Measurements from ENCODE around the gene HMGN1.
A peak's percentile ranks its signal among the peaks of the same experiment; 100 is the strongest.
"Not testable (repeated sequence)": the region's sequence is repeated elsewhere in the genome, so short reads cannot be mapped to it uniquely, and the experiment has no call there.

The HMGN1 gene, protein sequence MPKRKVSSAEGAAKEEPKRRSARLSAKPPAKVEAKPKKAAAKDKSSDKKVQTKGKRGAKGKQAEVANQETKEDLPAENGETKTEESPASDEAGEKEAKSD

DNA sequence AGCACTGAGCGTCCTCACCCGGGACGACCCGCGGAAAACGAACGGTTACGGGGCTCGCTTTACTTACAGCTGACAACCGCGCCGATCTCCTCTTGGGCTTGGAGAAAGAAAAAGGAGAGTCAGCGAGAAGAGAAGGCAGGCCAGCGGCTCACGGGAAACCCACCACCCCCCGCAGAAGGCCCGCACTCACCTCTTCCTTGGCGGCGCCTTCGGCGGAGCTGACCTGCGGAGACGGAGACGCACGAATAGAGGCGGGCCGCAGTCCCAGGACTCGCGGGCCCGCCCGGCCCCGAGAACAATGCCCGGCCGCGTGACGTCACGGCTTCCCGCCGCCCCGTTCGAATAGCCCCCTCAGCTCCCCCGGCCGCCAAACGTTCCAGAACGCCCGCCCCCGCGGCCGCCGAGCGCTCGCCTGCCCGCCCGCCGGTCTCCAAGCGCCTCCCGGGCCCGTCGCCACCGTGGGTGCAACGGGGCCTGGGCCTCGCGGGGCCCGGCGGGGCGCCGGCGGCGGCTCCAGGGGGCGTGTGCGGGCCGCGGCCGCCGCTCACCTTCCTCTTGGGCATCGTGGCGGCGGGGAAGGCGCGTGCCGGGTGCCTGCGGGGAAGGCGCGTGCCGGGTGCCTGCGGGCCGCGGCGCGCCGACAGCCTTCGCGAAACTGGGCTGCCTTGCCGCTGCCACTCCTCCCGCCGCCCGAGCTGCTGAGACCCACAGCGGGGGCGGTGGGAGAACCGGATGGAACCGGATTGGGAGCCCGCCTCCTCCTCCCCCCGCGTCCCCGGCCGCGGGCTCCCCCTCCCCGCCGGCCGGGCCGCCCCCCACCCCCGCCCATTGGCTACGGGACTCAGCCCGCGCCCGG, at the start of gene HMGN1:
Gene HMGN1, minus strand, starts transcription at position 734 of the 856 bp plus-strand sequence. Its CDS starts 171 bp downstream, at position 563.
- Mint-ChIP-seq H3K9me3 (no peaks in the 10 kb centered on the region), H3K4me3 (peak within 1 kb of the TSS; percentile 94), H3K36me3 (ENCODE audit: low read depth) (peaks cover 39% of the 10 kb centered on the region), H3K27me3 (no peaks in the 10 kb centered on the region), H3K4me1 (ENCODE audit: low read depth) (peaks cover 46% of the 10 kb centered on the region), H3K27ac (peak within 1 kb of the TSS; percentile 100)

DNA sequence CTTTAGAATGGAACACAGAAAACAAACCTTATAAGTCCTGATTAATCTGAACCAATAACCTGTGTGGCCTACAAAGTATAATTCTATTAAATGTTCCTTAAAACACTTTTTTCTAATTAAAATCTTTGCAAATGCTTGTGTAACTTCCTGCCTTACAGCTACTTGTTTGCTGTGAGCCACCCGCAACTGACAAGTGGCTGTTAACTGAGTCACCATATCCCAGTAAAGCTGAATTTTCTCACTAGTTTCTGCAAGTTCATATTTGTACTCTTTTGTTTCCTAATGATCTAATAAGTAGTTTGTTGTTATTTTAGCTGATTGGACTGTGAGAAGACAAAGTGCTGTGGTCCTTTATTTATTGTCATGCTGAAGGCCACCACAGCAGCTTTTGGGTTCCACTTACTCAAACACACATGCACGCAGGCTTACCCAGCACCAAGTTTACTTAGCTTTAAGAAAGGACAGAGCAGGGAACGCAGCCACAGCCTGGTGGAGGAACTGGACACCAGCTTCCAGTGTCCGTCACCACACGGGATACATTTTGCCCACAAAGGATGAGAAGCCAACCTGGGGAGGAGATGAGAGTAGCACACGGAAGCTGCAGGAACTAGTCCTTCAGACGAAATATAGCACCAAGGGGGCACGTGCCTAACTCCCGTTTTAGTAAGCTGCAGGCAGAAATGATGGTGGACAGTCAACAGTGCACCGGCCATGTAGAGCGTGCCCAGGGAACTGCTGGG, 48.9 kb upstream of the HMGN1 start:
- Mint-ChIP-seq H3K9me3 (no peaks in the 10 kb centered on the region), H3K36me3 (ENCODE audit: low read depth) (peaks cover 35% of the 10 kb centered on the region), H3K4me1 (ENCODE audit: low read depth) (no peaks in the 10 kb centered on the region), H3K27ac (no peak overlapping the region), H3K4me3 (no peak overlapping the region), H3K27me3 (no peaks in the 10 kb centered on the region)

DNA sequence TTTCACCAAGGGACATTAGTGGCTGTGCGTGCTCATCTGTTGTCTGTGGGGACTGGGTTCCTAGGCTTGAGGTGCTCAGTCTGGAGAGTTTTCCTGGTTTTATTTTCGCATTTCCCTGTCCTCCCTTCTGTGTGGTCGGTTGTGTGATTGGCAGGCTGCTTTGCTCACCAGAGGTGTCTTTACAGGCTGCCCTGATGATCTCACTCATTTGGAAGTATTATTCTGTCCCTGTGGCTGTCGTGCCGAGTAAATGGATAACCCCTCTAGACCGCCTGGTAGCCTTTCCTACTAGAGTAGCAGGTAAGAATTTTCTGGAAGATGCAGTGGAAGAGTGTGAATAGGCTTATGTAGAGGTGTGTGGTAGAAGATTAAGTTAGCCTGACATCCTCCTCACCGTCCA, 44.1 kb upstream of the HMGN1 start:
- Mint-ChIP-seq H3K36me3 (ENCODE audit: low read depth) (peaks cover 44% of the 10 kb centered on the region), H3K27me3 (no peaks in the 10 kb centered on the region), H3K27ac (no peak overlapping the region), H3K9me3 (no peaks in the 10 kb centered on the region), H3K4me3 (no peak overlapping the region), H3K4me1 (ENCODE audit: low read depth) (peaks cover 15% of the 10 kb centered on the region)

GRCh38 chr21:39390212-39390765, 41.4 kb upstream of the HMGN1 start:
- Mint-ChIP-seq H3K27ac (no peak overlapping the region), H3K4me3 (no peak overlapping the region), H3K27me3 (no peaks in the 10 kb centered on the region), H3K9me3 (no peaks in the 10 kb centered on the region), H3K36me3 (ENCODE audit: low read depth) (peaks cover 34% of the 10 kb centered on the region), H3K4me1 (ENCODE audit: low read depth) (peaks cover 29% of the 10 kb centered on the region)

- H3K27me3 Mint-ChIP-seq, result no peaks in the 10 kb centered on the region
- peaks cover 22% of the 10 kb centered on the region for H3K36me3 Mint-ChIP-seq (ENCODE audit: low read depth)
- peak overlapping the region; percentile 90 for H3K4me3 Mint-ChIP-seq
- H3K9me3 Mint-ChIP-seq, result no peaks in the 10 kb centered on the region
- peaks cover 38% of the 10 kb centered on the region for H3K4me1 Mint-ChIP-seq (ENCODE audit: low read depth)
- H3K27ac Mint-ChIP-seq, result no peak overlapping the region
Measured at GRCh38 chr21:39388811-39389155, 39.9 kb upstream of the HMGN1 start.

DNA sequence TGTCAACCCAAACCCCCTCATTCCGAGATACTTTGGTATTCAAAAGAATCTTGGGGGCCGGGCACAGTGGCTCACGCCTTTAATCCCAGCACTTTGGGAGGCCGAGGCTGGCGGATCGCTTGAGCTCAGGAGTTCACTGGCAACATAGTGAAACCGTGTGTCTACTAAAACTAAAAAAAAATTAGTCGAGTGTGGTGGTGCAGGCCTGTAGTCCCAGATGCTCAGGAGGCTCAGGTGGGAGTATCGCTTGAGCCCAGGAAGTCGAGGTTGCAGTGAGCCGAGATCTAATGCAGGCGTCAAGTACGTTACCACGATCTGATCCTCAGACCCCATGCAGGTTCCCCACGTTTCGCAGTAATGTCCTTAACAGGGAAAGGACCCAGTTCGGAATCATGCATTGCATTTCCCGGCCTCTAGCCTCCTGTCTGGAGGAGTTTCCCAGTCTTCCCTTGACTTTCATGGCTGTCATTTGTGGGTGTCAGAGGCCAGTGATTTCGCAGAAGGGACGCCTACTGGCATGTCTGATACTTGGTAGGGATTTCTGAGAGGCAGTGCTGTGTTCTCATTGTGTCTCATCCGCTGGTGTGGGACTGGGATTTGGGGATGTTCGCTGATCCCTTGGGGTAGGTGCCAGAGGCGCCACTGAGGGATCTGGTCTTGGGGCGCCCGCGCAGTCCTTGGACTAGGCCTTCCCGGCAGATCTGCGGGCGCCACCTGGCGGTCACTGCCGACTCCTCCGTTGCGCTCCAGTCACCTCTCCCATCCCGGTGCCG, 39.3 kb upstream of the HMGN1 start:
- Mint-ChIP-seq H3K36me3 (ENCODE audit: low read depth) (peaks cover 20% of the 10 kb centered on the region), H3K27me3 (no peaks in the 10 kb centered on the region), H3K9me3 (no peaks in the 10 kb centered on the region), H3K27ac (peak overlapping the region; percentile 94), H3K4me1 (ENCODE audit: low read depth) (peaks cover 38% of the 10 kb centered on the region), H3K4me3 (peak overlapping the region; percentile 90)

GRCh38 chr21:39387461-39388037, 38.7 kb upstream of the HMGN1 start:
- Mint-ChIP-seq H3K36me3 (ENCODE audit: low read depth) (peaks cover 13% of the 10 kb centered on the region), H3K27ac (peak overlapping the region; percentile 94), H3K4me3 (peak overlapping the region; percentile 90), H3K27me3 (no peaks in the 10 kb centered on the region), H3K9me3 (no peaks in the 10 kb centered on the region), H3K4me1 (ENCODE audit: low read depth) (peaks cover 38% of the 10 kb centered on the region)

DNA sequence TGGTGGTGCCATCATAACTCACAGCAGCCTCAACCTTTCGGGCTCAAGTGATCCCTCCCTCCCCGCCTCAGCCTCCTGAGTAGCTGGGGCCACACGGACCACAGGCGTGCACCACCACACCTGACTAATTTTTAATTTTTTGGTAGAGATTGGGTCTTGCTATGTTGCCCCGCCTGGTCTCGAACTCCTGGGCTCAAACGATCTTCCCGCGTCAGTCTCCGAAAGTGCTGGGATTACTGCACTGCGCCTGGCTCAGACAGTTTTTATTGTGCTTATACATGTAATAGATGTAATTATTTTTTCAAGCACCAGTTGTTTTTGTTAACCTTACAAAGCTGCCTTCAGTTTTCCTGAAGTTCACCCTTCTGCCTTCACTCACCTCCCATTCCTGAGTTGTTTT, 38.0 kb upstream of the HMGN1 start:
- Mint-ChIP-seq H3K4me1 (ENCODE audit: low read depth) (peaks cover 44% of the 10 kb centered on the region), H3K27ac (peak overlapping the region; percentile 94), H3K36me3 (ENCODE audit: low read depth) (peaks cover 10% of the 10 kb centered on the region), H3K4me3 (peak overlapping the region; percentile 90), H3K27me3 (no peaks in the 10 kb centered on the region), H3K9me3 (no peaks in the 10 kb centered on the region)

DNA sequence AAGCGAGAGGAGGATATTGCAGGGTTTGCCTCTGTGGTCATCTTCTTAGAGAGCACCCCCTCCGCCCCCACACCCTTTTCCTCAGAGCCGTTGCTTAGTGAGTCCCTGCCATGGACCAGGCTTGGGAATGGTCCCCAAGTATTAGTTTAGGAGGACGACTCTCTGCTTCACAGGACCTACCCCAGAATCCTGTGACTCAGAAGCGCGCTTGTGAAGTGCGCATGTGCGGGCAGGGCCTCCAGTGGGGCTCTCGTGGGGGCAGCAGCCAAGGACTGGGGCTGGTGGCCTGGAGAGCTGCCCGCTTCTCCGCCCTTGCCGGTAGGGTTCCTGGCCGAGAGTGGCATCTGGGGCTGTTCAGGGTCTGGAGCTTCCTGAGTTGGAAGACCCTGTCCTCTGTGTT, 37.3 kb upstream of the HMGN1 start:
- Mint-ChIP-seq H3K36me3 (ENCODE audit: low read depth) (peaks cover 4% of the 10 kb centered on the region), H3K4me3 (peak overlapping the region; percentile 78), H3K27ac (peak overlapping the region; percentile 79), H3K27me3 (no peaks in the 10 kb centered on the region), H3K9me3 (no peaks in the 10 kb centered on the region), H3K4me1 (ENCODE audit: low read depth) (peaks cover 47% of the 10 kb centered on the region)

DNA sequence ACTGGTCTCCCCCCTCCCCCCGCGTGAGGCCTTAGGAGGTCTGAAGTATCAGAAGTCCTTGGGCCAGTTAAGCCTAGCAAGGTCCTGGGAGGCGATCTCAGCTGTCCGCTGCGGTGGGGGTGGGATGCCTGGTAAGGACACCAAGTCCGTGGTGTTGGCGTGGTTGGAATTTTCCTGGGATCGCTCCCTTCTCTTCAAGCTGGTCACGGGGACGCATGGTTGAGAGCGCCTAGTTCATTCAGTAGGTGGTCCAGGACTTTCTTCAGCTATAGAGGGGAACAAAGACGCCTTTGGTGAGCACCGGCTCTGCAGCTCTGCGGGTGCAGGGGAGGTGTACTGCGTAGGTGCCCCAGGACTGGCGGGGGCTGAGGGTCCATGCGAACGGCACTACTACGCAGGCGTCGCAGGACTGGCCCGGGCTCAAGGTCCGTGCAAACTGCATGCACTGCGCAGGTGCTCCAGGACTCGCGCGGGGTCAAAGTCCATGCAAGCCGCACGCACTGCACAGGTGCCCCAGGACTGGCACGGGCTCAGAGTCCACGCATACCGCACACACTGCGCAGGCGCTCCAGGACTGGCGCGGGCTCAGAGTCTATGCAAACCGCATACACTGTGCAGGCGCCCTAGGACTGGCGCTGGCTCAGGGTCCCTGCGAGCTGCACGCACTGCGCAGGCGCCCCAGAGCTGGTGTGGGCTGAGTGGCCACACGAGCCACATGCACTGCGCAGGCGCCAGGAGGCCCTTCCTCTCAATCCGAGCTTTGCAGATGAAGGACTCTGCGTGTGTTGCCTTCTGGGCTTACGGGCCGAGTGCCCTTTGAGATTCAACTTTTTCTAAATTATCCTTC, 36.6 kb upstream of the HMGN1 start:
- H3K4me3 Mint-ChIP-seq, result peak overlapping the region; percentile 78
- H3K9me3 Mint-ChIP-seq, result no peaks in the 10 kb centered on the region
- peaks cover 2% of the 10 kb centered on the region for H3K36me3 Mint-ChIP-seq (ENCODE audit: low read depth)
- H3K27ac Mint-ChIP-seq, result peak overlapping the region; percentile 79
- no peaks in the 10 kb centered on the region for H3K27me3 Mint-ChIP-seq
- peaks cover 51% of the 10 kb centered on the region for H3K4me1 Mint-ChIP-seq (ENCODE audit: low read depth)

- Mint-ChIP-seq H3K27me3 (no peaks in the 10 kb centered on the region), H3K36me3 (ENCODE audit: low read depth) (no peaks in the 10 kb centered on the region), H3K27ac (peak overlapping the region; percentile 65), H3K4me1 (ENCODE audit: low read depth) (peaks cover 55% of the 10 kb centered on the region), H3K4me3 (no peak overlapping the region), H3K9me3 (no peaks in the 10 kb centered on the region)
Measured at GRCh38 chr21:39384674-39385298, 35.9 kb upstream of the HMGN1 start.

- H3K36me3 Mint-ChIP-seq (ENCODE audit: low read depth); H3K4me3 Mint-ChIP-seq; H3K9me3 Mint-ChIP-seq; H3K27me3 Mint-ChIP-seq; H3K27ac Mint-ChIP-seq: not testable (repeated sequence)
- peaks cover 37% of the 10 kb centered on the region for H3K4me1 Mint-ChIP-seq (ENCODE audit: low read depth)
Measured at GRCh38 chr21:39382096-39382495, 33.2 kb upstream of the HMGN1 start.

DNA sequence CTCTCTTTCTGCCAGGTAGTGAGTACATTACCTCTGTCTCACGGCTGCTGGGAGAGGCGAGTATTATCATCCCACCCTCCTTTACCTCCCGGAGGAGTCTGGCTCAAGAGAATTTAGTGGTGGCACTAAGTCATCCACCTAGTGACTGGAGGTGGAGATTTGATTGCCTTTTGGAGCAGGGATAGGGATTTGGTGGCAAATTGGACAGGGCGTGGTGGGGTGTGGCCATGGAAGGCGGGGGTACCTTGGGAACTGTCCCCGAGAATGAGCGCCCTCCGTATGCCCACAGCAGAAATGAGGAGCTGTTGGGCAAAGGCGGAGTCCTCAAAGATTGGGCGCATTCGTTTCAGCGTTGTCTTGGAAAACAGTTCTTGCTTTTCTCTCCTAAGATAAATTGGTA, 32.1 kb upstream of the HMGN1 start:
- Mint-ChIP-seq H3K27ac (peak overlapping the region; percentile 63), H3K9me3 (no peaks in the 10 kb centered on the region), H3K4me3 (peak overlapping the region; percentile 92), H3K36me3 (ENCODE audit: low read depth) (no peaks in the 10 kb centered on the region), H3K4me1 (ENCODE audit: low read depth) (peaks cover 33% of the 10 kb centered on the region), H3K27me3 (no peaks in the 10 kb centered on the region)

All from stimulated activated naive CD8-positive, alpha-beta T cell treated with anti-CD3 and anti-CD28 coated beads, Interleukin-15, Interleukin-2, amounts not matched to agents 100 ng/mL and 50 ng/mL, for 24 hours (primary cell).